ENCODE data around the gene PPARGC1A. TPM values are rescaled to one million over a fixed set of nuclear protein-coding genes. Genes with fewer than 3 reads are reported as not detected.
A peak's percentile ranks its signal among the peaks of the same experiment; 100 is the strongest.

The PPARGC1A gene, protein sequence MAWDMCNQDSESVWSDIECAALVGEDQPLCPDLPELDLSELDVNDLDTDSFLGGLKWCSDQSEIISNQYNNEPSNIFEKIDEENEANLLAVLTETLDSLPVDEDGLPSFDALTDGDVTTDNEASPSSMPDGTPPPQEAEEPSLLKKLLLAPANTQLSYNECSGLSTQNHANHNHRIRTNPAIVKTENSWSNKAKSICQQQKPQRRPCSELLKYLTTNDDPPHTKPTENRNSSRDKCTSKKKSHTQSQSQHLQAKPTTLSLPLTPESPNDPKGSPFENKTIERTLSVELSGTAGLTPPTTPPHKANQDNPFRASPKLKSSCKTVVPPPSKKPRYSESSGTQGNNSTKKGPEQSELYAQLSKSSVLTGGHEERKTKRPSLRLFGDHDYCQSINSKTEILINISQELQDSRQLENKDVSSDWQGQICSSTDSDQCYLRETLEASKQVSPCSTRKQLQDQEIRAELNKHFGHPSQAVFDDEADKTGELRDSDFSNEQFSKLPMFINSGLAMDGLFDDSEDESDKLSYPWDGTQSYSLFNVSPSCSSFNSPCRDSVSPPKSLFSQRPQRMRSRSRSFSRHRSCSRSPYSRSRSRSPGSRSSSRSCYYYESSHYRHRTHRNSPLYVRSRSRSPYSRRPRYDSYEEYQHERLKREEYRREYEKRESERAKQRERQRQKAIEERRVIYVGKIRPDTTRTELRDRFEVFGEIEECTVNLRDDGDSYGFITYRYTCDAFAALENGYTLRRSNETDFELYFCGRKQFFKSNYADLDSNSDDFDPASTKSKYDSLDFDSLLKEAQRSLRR
- 5.5 TPM for total RNA-seq

DNA sequence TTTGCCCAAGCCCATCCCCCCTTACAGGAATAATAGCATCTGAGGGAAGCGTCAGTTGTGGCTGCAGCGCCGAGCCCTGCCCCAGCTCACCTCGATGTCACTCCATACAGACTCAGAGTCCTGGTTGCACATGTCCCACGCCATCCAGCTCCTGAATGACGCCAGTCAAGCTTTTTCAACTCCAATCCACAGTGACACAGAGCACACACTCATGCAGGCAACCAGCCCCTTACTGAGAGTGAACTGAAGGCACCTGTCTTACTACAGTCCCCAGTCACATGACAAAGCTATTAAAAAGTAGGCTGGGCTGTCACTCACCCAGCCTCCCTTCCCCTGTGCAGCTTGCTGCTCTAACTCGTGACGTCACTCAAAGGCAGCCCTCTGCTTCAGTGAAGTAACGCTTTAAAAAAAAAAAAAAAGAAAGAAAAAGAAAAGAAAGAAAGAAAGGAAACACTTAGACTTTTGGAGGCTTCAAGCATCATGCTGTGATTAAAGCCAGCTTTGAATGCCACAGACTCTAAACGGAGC, at the start of gene PPARGC1A:
Gene PPARGC1A, minus strand, starts transcription at position 234 of the 528 bp plus-strand sequence. Its CDS starts 90 bp downstream, at position 144.
- DNase-seq: peak; percentile 52

DNA sequence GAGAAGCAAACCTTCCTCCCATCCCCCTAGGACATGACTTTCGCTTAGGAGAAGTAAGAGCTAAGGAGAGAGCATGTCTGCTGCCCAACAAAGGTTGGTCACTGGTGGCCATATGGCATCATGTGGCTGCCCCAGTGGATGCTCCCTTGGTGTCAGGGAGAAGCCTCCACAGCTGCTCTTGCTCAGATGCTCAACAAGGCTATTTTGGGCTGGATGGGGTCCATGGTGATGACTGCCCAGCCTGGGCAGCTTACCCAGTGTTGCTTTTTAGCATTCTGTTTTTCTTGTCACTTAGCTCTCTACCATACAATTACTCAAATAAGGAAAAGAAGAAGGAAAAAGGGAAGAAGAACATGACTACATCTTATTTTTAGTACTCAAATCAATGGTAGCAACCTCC, 48.9 kb upstream of the PPARGC1A start:
- no peak for DNase-seq

DNA sequence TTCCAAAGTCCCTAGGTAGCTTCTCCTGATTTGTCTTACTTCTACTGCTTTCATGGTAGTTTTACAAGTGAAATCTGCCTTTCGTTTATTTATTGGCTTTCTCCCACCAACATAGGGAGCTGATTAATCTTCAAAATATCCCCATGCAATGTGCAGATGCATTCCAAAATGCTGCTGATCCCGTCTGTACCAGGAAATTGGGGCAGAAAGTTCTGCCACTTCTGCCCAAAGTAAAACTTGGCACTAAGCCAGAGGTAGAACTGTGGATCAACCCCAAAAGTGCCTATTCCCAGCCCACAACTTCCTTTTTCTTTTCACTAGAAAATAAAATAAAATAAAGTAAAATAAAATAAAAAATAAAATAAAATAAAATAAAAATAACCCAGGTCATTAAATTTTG, 47.3 kb upstream of the PPARGC1A start:
- no peak for DNase-seq

DNA sequence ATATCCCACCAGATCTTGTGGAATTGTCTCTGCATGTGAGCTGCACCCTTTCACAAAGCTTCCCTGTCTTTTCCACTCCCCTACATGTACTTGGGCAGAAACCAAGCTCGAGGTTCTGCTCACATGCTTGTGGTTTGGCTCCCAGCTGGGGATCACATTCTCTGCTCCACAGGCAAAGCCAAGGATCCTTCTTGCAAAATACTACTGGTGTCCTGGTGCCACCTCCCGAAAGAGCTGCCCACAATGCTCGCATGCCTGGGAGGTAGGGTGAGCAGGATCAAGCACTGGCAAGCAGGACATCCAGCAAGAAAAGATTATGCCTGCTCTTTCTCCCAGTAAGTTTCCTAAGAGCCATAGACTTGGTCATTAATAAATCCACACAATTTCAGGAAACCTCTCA, 45.1 kb upstream of the PPARGC1A start:
- no peak for DNase-seq

DNA sequence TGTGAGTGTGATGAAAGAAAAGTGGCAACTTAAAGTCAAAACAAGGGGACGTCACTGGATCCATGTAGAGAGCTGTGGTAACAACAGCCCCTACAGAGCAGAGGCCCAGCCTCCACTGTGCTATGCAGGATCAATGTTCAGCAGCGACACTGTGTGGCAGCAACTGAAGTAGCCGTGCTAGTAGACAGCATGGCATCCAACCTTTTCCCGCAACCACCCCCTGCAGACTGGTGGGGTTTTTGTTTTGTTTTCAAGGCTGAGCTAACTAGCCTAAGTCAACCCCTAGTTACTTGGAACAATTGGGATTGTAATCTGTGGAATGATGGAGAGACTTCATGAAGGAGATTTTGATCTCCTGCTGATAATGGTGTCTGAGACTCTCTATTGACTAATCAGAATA, 44.4 kb upstream of the PPARGC1A start:
- DNase-seq: no peak

DNA sequence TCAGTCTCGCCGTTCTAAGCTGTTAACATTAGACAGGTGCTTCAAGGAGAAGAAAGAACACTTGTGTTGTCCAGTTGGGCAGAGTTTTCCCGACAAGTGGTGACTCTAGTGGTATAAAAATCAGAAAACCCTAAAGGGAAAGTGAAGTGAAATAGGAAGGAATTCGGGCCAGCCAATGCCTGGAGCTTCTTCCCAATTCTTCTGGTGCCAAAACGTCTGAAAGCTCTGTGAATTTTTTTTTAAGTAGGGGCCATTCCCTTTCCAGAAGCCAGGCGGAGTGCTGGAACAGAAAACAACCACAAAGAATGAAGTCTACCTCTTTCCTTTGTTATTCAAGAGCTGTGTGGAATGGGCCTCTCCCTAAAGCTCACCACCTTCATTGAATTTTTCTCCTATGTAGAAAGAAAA, 43.1 kb upstream of the PPARGC1A start:
- no peak for DNase-seq

DNA sequence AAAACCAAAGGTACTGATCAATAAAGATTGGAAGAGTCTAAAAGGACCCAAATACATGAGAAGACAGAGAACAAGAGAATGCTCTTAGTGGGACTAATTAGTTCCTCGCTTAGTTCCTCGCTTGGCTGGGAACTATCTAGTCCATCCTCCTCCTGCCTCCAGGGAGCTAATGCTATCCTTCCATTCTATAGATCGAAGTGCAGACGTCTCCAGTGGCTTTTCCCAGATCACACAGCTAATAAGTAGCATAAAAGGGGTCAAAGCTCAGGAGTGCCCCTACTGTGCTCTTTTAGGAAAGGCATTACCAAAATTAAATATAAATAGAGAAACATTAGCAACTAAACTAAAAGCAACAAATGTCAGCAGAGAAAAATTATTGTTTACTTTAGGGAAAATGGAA, 42.3 kb upstream of the PPARGC1A start:
- DNase-seq: no peak

DNA sequence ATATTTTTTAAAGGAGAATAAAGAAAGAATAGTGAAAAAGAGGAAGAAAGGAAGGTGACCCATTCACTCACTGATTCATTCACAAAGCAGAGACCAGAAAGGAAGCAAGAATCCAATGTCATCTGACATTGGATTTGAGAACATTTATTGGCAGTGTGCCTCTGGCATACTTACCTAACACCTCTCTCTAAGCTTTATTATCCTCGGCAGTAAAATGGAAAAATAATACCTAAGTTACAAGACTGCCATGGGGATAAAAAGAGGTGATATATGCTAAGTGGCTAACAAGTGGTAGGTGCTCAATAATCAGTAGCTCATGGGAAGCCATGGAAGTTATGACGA, 41.6 kb upstream of the PPARGC1A start:
- DNase-seq: no peak

DNA sequence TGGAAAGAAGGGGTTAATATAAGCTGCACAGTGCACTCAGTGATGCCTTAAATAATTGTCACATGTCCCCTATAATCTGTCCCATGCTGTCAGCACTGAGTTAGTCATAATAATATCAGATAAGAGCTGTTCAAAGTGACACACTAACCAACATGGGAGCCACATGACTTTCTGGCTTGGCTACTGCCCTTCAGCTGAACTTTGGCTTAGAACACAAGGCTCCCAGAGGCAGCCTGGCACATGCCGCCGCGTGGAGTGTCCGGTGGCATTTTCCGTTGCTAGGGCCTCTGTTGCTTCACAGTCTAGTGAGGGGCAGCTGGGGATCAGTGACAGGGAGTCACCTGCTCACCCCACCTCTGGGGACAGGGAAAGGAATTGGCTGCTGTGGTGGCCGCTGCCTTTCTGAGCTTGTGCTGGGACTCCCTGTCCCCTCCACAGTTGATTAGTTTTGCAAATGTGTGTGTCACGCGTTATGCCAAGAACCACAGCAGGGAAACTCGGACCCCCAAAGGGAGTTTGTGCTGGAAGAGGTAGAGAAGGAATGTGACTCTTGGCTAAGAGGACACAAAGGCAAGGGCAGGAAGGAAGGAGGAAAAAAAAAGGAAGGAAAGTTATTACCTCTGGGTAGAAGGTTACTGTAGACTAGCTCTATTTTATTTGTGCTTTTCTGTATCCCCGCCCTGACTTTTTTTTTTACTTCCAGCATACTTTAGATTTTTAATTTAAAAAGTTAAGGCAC, 41.1 kb upstream of the PPARGC1A start:
- peak; percentile 11 for DNase-seq

DNA sequence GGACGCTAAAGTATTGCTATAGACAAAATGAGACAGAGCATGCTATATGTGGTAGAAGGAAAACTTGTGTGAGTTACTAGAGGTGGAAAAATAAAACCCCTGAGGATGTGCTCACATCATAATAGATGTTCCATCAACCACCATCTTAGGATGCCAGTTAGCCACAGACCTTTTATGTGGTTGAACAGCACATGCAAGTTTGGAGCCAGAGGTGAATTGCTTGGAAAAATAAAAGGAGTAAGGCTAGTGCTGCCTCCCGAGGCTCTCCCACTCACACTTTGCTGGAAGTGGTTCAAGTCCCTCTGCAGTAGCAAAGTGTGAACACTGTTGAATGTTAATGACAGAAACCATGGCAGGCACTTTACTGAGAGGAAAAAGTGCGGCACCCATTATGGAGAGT, 39.4 kb upstream of the PPARGC1A start:
- DNase-seq: no peak

DNA sequence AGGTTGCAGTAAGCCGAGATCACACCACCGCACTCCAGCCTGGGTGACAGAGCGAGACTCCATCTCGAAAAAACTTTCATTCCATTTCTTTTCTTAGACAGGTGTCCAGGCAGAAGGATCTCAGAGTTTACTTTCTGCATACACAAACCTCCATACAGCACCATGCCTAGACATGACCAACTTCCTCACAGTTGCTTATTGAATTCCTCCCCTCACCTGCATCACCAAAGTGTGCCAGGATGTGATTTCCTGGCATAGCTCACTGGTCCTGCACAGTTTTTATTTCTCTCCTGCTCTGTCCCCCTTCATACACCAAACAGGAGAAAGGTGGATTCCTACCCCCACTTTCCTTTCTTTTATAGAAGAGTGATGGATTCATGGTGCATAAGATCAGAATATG, 34.7 kb upstream of the PPARGC1A start:
- DNase-seq: no peak

DNA sequence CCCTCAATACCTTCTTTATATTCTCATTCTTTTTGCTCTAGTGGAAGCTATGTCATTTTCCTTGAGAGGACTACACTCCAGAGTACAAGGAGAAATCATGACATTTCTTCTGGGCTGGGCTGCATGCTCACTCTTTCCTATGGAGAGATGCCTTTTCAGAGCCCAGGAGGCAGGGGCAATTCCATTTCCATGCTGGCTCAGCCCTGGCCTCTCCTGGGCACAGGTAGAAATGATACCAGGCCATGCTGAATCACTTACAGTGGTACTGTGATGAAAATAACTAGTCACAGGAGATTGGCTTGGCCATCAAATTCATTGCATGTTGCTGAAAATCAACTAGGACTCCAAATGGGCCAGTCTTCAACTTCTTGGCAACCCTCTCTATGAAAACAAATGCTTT, 34.0 kb upstream of the PPARGC1A start:
- no peak for DNase-seq

DNA sequence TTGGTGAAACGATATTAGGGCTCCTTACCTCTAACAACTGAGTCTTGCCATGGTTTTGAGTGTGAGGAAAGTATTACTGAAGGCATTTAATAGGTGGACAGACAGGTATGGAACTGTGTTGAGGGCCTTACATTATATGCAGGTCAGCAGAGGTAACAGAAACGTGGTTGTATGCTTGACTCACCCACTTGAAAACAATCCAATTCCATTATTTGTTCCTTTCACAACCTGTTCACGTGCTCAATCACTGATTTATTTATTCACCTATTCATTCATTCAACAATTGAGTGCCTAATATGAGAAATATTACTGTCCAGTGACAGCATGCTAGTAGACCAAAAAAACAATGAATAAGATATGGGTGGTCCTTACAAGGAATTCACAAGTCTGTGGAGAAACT, 33.3 kb upstream of the PPARGC1A start:
- DNase-seq: no peak

DNA sequence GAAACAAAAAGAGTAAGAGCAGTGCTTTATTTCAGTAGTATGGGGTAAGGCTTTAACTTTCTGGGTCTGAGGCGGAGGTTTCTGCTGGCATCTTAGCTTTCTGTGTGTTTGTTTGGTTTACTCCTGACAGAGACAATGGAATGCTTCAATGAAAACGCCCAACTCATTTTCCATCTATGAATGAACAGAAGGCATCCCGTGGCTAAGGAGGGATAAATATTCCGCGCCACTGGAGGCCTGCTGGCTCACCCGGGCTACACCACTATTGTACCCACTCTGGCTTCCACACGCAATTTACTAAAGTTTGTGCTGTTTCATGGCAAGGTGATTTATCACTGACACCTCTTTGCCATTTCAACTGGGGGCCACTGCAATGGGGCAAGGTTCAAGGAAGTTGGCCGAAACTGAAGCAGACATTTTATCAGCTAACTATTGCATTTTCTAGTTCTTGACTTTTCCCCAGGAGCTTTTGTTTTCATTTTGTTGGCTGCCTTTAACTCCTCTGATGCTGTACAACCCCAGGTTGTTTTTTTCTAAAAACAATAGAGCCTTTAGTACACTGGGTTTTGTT, 32.8 kb upstream of the PPARGC1A start:
- DNase-seq: no peak

DNA sequence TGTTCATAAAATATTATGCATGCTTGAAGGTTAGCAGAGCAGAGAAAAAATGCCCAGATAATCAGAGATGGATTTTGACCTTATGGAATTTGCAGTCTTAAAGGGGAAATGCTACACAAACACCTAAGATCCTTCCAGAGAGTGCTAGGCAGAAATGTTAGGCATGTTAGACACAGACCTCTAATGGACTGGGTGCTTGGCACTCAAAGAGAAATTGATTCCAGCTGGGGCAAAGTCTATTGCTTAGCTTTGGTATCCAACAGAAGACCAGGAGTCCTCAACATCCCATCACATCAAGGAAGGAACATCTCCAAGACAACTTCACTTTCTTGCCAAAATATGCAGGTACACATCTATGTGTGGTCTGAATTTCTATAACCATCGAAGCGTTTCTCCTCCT, 32.2 kb upstream of the PPARGC1A start:
- DNase-seq: no peak

DNA sequence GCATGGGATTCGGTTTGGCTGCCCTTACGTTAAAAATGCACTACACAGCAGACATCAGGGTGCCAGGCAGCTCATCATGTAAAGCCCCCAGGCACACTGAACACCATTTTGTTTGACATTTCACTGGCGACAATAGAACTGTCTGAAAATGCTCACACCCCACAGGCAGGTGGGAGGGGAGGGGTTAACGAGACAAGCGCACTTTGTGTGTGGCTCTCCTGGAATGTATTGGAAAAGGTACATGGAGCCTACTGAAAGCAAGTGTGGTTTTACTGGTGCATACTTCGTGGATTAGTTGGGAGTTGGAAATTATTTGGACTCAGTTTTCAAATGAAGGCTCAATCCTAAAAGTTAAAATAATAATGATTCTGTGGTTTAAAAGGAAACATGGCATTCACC, 31.6 kb upstream of the PPARGC1A start:
- DNase-seq: no peak

DNA sequence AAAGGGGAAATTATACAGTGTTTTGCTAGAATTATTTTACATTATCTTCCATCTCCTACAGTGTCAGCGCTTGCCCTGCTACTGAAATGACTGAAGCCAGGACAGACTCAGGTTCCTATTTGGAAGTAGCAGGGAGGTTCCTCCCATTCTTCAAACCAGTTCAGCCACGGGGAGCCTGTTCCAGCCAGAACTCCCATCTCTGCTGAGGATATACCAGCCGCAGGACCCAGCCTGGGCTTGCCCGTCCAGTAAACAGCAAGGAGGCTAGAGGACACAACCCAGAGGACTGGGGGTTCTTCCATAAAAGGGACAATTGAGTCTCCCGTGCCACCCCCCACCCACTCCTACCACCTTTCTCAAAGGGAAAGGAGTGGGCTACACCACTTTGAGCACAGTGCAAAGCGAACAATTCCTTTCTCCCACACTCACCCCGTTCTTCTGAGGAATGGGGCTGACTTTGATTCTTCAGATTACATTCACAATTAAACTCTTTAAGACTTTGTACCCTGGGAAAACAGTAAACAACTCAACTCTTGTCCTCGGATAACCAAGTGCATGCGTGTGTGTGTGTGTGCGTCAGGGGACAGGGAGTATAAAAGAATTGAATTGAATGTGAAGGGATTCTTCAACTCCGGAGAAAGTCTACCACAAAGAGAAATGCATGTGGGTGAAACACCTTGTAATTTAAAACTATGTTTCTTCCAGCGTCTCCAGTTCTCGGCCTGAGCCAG, 31.0 kb upstream of the PPARGC1A start:
- DNase-seq: no peak

DNA sequence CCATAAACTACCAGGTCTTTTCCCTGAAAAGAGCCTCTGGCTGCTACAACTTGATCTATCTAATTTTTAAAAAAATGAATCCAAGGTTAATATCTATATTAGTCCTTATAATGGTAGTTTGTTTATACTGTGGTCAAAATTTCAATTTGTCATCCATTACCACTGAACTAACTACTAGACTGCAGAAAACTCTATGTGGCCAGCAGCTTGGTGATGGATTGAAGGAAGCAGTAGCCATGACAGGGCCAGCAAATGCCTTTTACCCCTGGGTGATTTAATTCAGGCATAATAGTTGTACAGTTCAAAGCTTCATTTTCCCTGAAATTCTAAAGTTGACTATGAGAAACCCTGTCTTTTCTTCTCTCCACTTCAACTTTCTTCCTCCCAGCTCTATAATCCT, 30.4 kb upstream of the PPARGC1A start:
- DNase-seq: no peak

DNA sequence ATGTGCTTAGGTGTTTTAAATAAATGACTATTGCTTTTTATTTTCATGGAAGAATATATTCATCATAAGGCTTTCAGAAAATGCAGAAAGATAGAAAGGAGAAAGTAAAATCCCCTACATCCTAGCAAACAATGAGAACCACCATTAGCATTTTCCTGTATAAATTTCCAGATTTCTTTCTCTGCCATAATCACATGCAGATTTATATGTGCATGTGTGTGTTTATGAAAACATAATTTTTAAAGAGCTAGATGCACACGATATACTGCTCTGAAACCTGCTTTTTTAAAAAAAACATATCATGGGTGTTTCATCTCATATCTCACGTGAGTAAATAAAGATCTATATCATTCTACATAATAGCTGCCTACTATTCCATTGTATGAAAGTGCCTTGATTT, 26.4 kb upstream of the PPARGC1A start:
- no peak for DNase-seq

DNA sequence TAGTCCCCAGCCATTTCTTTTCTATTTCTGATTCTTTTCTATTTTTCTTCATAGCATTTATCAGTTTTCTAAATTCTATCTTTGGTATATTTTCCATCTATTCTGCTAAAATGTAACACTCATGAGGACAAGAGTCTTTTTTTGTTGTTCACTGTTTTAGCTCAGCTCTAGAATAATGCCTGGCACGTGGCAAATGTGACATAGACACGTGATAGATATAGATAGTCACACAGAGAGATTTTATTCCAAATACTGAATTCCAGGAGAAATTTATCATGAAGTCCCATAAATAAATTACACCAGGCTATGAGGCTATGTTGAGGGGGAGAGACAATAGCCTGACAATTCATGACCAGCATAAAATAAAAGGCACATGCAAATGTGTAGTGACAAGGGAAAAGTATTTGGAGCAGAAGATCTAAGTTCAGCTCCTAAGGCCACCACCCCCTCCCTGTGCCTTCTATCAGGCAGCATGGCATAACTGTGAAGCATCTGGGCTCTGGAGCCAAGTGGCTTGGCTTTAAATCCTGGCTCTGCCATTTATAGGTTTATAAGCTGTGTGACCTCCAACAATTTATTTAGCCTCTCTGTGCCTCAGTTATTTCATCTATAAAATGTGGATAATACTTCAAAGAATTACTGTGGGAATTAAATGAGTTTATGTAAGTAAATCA, 25.7 kb upstream of the PPARGC1A start:
- DNase-seq: no peak

All from occipital lobe (tissue), 2 donors.